ENCODE measurements around the gene TUBB8.

The TUBB8 gene

GRCh38 chr10:89248-89647 lies 40.2 kb upstream of the TUBB8 start:
- TF ChIP-seq ZFP30 (CRISPR knock-in tag; IDR thresholded peaks at IDR 0.05) (no peak), CSRNP3 (CRISPR knock-in tag; IDR thresholded peaks at IDR 0.05) (no peak), GLIS3 (CRISPR knock-in tag; IDR thresholded peaks at IDR 0.05) (no peak), ZNF8 (CRISPR knock-in tag; IDR thresholded peaks at IDR 0.05) (no peak), ARNTL (CRISPR knock-in tag; IDR thresholded peaks at IDR 0.05; ENCODE audit: borderline replicate concordance, low read depth) (no peak), BACH2 (CRISPR knock-in tag; IDR thresholded peaks at IDR 0.05; ENCODE audit: borderline replicate concordance) (no peak), ZFP3 (CRISPR knock-in tag; IDR thresholded peaks at IDR 0.05) (no peak), TCF4 (CRISPR knock-in tag; IDR thresholded peaks at IDR 0.05; ENCODE audit: borderline replicate concordance) (no peak), POU6F1 (CRISPR knock-in tag; IDR thresholded peaks at IDR 0.05; ENCODE audit: borderline replicate concordance, low read depth) (no peak), OSR1 (CRISPR knock-in tag; IDR thresholded peaks at IDR 0.05) (no peak), ZNF565 (CRISPR knock-in tag; conservative IDR thresholded peaks at IDR 0.05; ENCODE audit: low read depth) (no peak), ZC3H10 (CRISPR knock-in tag; IDR thresholded peaks at IDR 0.05) (no peak), TSHZ2 (CRISPR knock-in tag; IDR thresholded peaks at IDR 0.05) (no peak), ESRRG (CRISPR knock-in tag; IDR thresholded peaks at IDR 0.05) (no peak), ISL1 (CRISPR knock-in tag; IDR thresholded peaks at IDR 0.05) (no peak), ZNF70 (CRISPR knock-in tag; IDR thresholded peaks at IDR 0.05) (no peak), SNAI2 (CRISPR knock-in tag; IDR thresholded peaks at IDR 0.05) (no peak), CREB5 (CRISPR knock-in tag; IDR thresholded peaks at IDR 0.05; ENCODE audit: low read depth) (no peak)
- no peak for ATAC-seq

GRCh38 chr10:88253-88652 lies 39.2 kb upstream of the TUBB8 start:
- TF ChIP-seq ESRRG (CRISPR knock-in tag; IDR thresholded peaks at IDR 0.05) = no peak
- no peak for ATAC-seq

- no peak for ATAC-seq
- TF ChIP-seq ZNF70 (CRISPR knock-in tag; IDR thresholded peaks at IDR 0.05) = no peak
- TF ChIP-seq CSRNP3 (CRISPR knock-in tag; IDR thresholded peaks at IDR 0.05) = no peak
- TF ChIP-seq CREB5 (CRISPR knock-in tag; IDR thresholded peaks at IDR 0.05; ENCODE audit: low read depth) = no peak
- TF ChIP-seq ZFP3 (CRISPR knock-in tag; IDR thresholded peaks at IDR 0.05) = no peak
- no peak for TF ChIP-seq ISL1 (CRISPR knock-in tag; IDR thresholded peaks at IDR 0.05)
- no peak for TF ChIP-seq PATZ1 (CRISPR knock-in tag; IDR thresholded peaks at IDR 0.05; ENCODE audit: borderline replicate concordance)
- TF ChIP-seq GLIS3 (CRISPR knock-in tag; IDR thresholded peaks at IDR 0.05) = no peak
- TF ChIP-seq CSDC2 (CRISPR knock-in tag; IDR thresholded peaks at IDR 0.05) = no peak
- no peak for TF ChIP-seq SNAI2 (CRISPR knock-in tag; IDR thresholded peaks at IDR 0.05)
- TF ChIP-seq TSHZ2 (CRISPR knock-in tag; IDR thresholded peaks at IDR 0.05) = no peak
- no peak for TF ChIP-seq ZC3H10 (CRISPR knock-in tag; IDR thresholded peaks at IDR 0.05)
These were observed 38.3 kb upstream of the TUBB8 start for GRCh38 chr10:87177-88080.

All from SK-N-SH treated with all-trans-retinoic acid at 6 μM for 48 hours (cell line).